WERI-Rb-1 (cell line): ENCODE measurements around the gene SLC1A7.
A peak's percentile ranks its signal among the peaks of the same experiment; 100 is the strongest.

Experiments used
- DNase-seq: peaks from one replicate; pipeline ENCODE4 v3.0.0-alpha.2; 2020
- H3K27ac ChIP-seq: fragments of 250-450 bp; sonication (Bioruptor Pico); 2 replicates; pipeline ENCODE4 v1.5.1; 2020; ENCODE audit warnings: mild to moderate bottlenecking, moderate library complexity
- H3K27me3 ChIP-seq: fragments of 250-450 bp; sonication (Bioruptor Pico); 2 replicates; pipeline ENCODE4 v1.5.1; 2021; ENCODE audit warnings: mild to moderate bottlenecking, low read depth, moderate library complexity; ENCODE audit not compliant: insufficient read depth, severe bottlenecking
- H3K36me3 ChIP-seq: fragments of 250-450 bp; sonication (Bioruptor Pico); 2 replicates; pipeline ENCODE4 v1.5.1; 2020; ENCODE audit warnings: mild to moderate bottlenecking, moderate library complexity
- H3K4me3 ChIP-seq: 2 replicates; pipeline ENCODE4 v1.5.1; 2011; ENCODE audit warnings: low read depth, mild to moderate bottlenecking, control low read depth, low read length
- H3K9me3 ChIP-seq: fragments of 250-450 bp; sonication (Bioruptor Pico); 2 replicates; pipeline ENCODE4 v1.5.1; 2021; ENCODE audit warnings: mild to moderate bottlenecking, moderate library complexity; ENCODE audit not compliant: severe bottlenecking
- CTCF ChIP-seq: IDR thresholded peaks from 2 replicates; pipeline ENCODE4 v1.5.1; 2011; ENCODE audit warnings: low read depth, mild to moderate bottlenecking, control low read depth, inconsistent platforms, low read length

SLC1A7 gene

GRCh38 chr1:53176452-53177208, 34.2 kb upstream of the SLC1A7 start:
- no peak overlapping the region for H3K4me3 ChIP-seq
- H3K27me3 ChIP-seq = no peaks in the 10 kb centered on the region
- DNase-seq = peak; percentile 72
- H3K9me3 ChIP-seq = no peaks in the 10 kb centered on the region
- peak overlapping the region; percentile 50 for H3K27ac ChIP-seq
- peak; percentile 84 for TF ChIP-seq CTCF
- no peaks in the 10 kb centered on the region for H3K36me3 ChIP-seq

- no peak for DNase-seq
- Histone ChIP-seq H3K27me3 (no peaks in the 10 kb centered on the region), H3K36me3 (no peaks in the 10 kb centered on the region), H3K27ac (no peak overlapping the region), H3K4me3 (no peak overlapping the region), H3K9me3 (no peaks in the 10 kb centered on the region)
- TF ChIP-seq CTCF = no peak
These were observed 32.8 kb upstream of the SLC1A7 start for GRCh38 chr1:53174971-53175913.

- peak; percentile 83 for DNase-seq
- Histone ChIP-seq H3K27me3 (no peaks in the 10 kb centered on the region), H3K36me3 (no peaks in the 10 kb centered on the region), H3K9me3 (no peaks in the 10 kb centered on the region), H3K4me3 (peak overlapping the region; percentile 3; the same call in 1 of the 2 replicates), H3K27ac (peak overlapping the region; percentile 79)
- TF ChIP-seq CTCF = peak; percentile 39
These were observed 30.1 kb upstream of the SLC1A7 start for GRCh38 chr1:53172426-53173128.

GRCh38 chr1:53166912-53167311, 24.5 kb upstream of the SLC1A7 start:
- Histone ChIP-seq H3K36me3 (no peaks in the 10 kb centered on the region), H3K27ac (no peak overlapping the region), H3K27me3 (no peaks in the 10 kb centered on the region), H3K4me3 (no peak overlapping the region), H3K9me3 (no peaks in the 10 kb centered on the region)
- TF ChIP-seq CTCF = no peak
- no peak for DNase-seq

- Histone ChIP-seq H3K36me3 (no peaks in the 10 kb centered on the region), H3K27ac (no peak overlapping the region), H3K4me3 (no peak overlapping the region), H3K9me3 (no peaks in the 10 kb centered on the region), H3K27me3 (no peaks in the 10 kb centered on the region)
- no peak for TF ChIP-seq CTCF
- no peak for DNase-seq
These were observed 23.9 kb upstream of the SLC1A7 start for GRCh38 chr1:53166366-53166765.
